ENCODE measurements around the gene SEC23B. TPM values are rescaled to one million over a fixed set of nuclear protein-coding genes. Genes with fewer than 3 reads are reported as not detected.
"Not testable (repeated sequence)": the region's sequence is repeated elsewhere in the genome, so short reads cannot be mapped to it uniquely, and the experiment has no call there.

Gene SEC23B
- total RNA-seq, 2 experiments from 2014 or later = 29.2 to 32.8 TPM

- intact Hi-C loops (cut with DNase I, micrococcal nuclease) = loop anchor here (1.0 to 2.0 kb wide), 2 partner anchors 29 kb away; partner anchors contain the start of genes DZANK1 (in 2 of the 2) and POLR3F (in 2 of the 2)
- H3K4me1 ChIP-seq (ENCODE audit: insufficient read depth, low read length) = peaks cover 10% of the 10 kb centered on the region
- H3K27ac Mint-ChIP-seq = peak overlapping the region; percentile 80
- H3K9me3 ChIP-seq (ENCODE audit: control insufficient read depth in 1 of 2, insufficient read depth in 1 of 2, low read length in 2 of 2) = no peaks in the 10 kb centered on the region
- H3K4me3 ChIP-seq (ENCODE audit: low read length) = peak overlapping the region; percentile 72
- no peak overlapping the region for H3K27ac ChIP-seq (ENCODE audit: low read depth in 1 of 2, low read length in 2 of 2)
- DNase-seq (no peak), ATAC-seq (ENCODE audit: poor library complexity) (no peak)
- H3K9me3 Mint-ChIP-seq = no peaks in the 10 kb centered on the region
- CTCF ChIA-PET = interaction anchor here (0.7 to 3.0 kb wide), 3 partner anchors 11 to 33 kb away, joined by 3 to 25 read pairs (median 3); partner anchors contain the start of gene SEC23B
- no peak for TF ChIP-seq CTCF (IDR thresholded peaks at IDR 0.05)
- H3K27me3 Mint-ChIP-seq = no peaks in the 10 kb centered on the region
- peaks cover 8% of the 10 kb centered on the region for H3K36me3 ChIP-seq (ENCODE audit: insufficient read depth, low read length)
- POLR2A ChIA-PET = interaction anchor here (0.8 to 3.8 kb wide), 4 partner anchors 9 to 71 kb away, joined by 3 to 134 read pairs (median 20); partner anchors contain the start of genes DZANK1, POLR3F and SEC23B
- H3K4me3 Mint-ChIP-seq = peak overlapping the region; percentile 94
- peaks cover 13% of the 10 kb centered on the region for H3K36me3 Mint-ChIP-seq (ENCODE audit: low read depth)
- H3K27me3 ChIP-seq (ENCODE audit: control insufficient read depth in 1 of 2, insufficient read depth in 2 of 2, low read length in 2 of 2) = no peaks in the 10 kb centered on the region
- H3K4me1 Mint-ChIP-seq (ENCODE audit: low read depth) = peaks cover 20% of the 10 kb centered on the region
Measured at GRCh38 chr20:18496042-18496441, 11.7 kb upstream of the SEC23B start.

- Histone ChIP-seq H3K36me3 (ENCODE audit: insufficient read depth, low read length) (peaks cover 5% of the 10 kb centered on the region), H3K4me3 (ENCODE audit: low read length) (peak within 1 kb of the TSS; percentile 72), H3K9me3 (ENCODE audit: control insufficient read depth in 1 of 2, insufficient read depth in 1 of 2, low read length in 2 of 2) (no peaks in the 10 kb centered on the region), H3K27ac (ENCODE audit: low read depth in 1 of 2, low read length in 2 of 2) (peak within 1 kb of the TSS; percentile 38 to 44), H3K27me3 (ENCODE audit: control insufficient read depth in 1 of 2, insufficient read depth in 2 of 2, low read length in 2 of 2) (no peaks in the 10 kb centered on the region), H3K4me1 (ENCODE audit: insufficient read depth, low read length) (peaks cover 10% of the 10 kb centered on the region)
- intact Hi-C loops (cut with DNase I, micrococcal nuclease) = loop anchor here (1.0 to 2.0 kb wide), 2 partner anchors 30 kb away; partner anchors contain the start of genes DZANK1 (in 2 of the 2) and POLR3F (in 2 of the 2)
- peak; percentile 93 for ATAC-seq (ENCODE audit: poor library complexity)
- Mint-ChIP-seq H3K36me3 (ENCODE audit: low read depth) (peaks cover 7% of the 10 kb centered on the region), H3K9me3 (no peaks in the 10 kb centered on the region), H3K4me3 (peak within 1 kb of the TSS; percentile 94), H3K4me1 (ENCODE audit: low read depth) (peaks cover 20% of the 10 kb centered on the region), H3K27me3 (no peaks in the 10 kb centered on the region), H3K27ac (peak within 1 kb of the TSS; percentile 80)
- peak; percentile 48 to 87 (median 70) for DNase-seq
- POLR2A ChIA-PET = interaction anchor here (0.8 to 3.8 kb wide), 9 partner anchors 8 to 1560 kb away, joined by 3 to 134 read pairs (median 3); partner anchors contain the start of genes DZANK1, POLR3F, SEC23B and SMIM26
- TF ChIP-seq CTCF (IDR thresholded peaks at IDR 0.05) = no peak
- CTCF ChIA-PET = interaction anchor here (1.5 to 3.0 kb wide), 2 partner anchors 10 to 30 kb away, joined by 3 to 25 read pairs; partner anchors contain the start of genes DZANK1, POLR3F and SEC23B
Measured at GRCh38 chr20:18496740-18497592, 10.8 kb upstream of the SEC23B start, which contains the start of gene RBBP9. TSS of gene RBBP9 (minus strand) at chr20:18497225. CDS start at chr20:18497167, 58 bp downstream.

- Mint-ChIP-seq H3K36me3 (ENCODE audit: low read depth) (peaks cover under 1% of the 10 kb centered on the region), H3K27ac (peak overlapping the region; percentile 80), H3K4me3 (peak overlapping the region; percentile 94), H3K4me1 (ENCODE audit: low read depth) (peaks cover 20% of the 10 kb centered on the region), H3K27me3 (no peaks in the 10 kb centered on the region), H3K9me3 (no peaks in the 10 kb centered on the region)
- Histone ChIP-seq H3K9me3 (ENCODE audit: control insufficient read depth in 1 of 2, insufficient read depth in 1 of 2, low read length in 2 of 2) (no peaks in the 10 kb centered on the region), H3K4me3 (ENCODE audit: low read length) (peak overlapping the region; percentile 72), H3K27ac (ENCODE audit: low read depth in 1 of 2, low read length in 2 of 2) (peak overlapping the region in 1 of 2 donors; percentile 38), H3K27me3 (ENCODE audit: control insufficient read depth in 1 of 2, insufficient read depth in 2 of 2, low read length in 2 of 2) (peaks cover 0 to 2% of the 10 kb centered on the region in 2 experiments), H3K36me3 (ENCODE audit: insufficient read depth, low read length) (peaks cover 1% of the 10 kb centered on the region), H3K4me1 (ENCODE audit: insufficient read depth, low read length) (peaks cover 10% of the 10 kb centered on the region)
- DNase-seq (no peak), ATAC-seq (ENCODE audit: poor library complexity) (no peak)
- ChIA-PET CTCF (interaction anchor here (1.5 to 3.0 kb wide), 2 partner anchors 10 to 31 kb away, joined by 3 to 25 read pairs; partner anchors contain the start of genes DZANK1, POLR3F and SEC23B), POLR2A (interaction anchor here (0.8 to 3.8 kb wide), 6 partner anchors 10 to 296 kb away, joined by 3 to 134 read pairs (median 4); partner anchors contain the start of genes DZANK1, POLR3F, SEC23B and SMIM26)
- intact Hi-C loops (cut with DNase I, micrococcal nuclease) = loop anchor here in 1 of 2 experiments (2.0 kb wide), 1 partner anchor 31 kb away; the partner anchor contains the start of genes DZANK1 and POLR3F
- no peak for TF ChIP-seq CTCF (IDR thresholded peaks at IDR 0.05)
Measured at GRCh38 chr20:18497603-18498002, 10.1 kb upstream of the SEC23B start.

- H3K36me3 ChIP-seq (ENCODE audit: insufficient read depth, low read length); CTCF ChIA-PET; H3K27ac Mint-ChIP-seq; H3K36me3 Mint-ChIP-seq (ENCODE audit: low read depth); H3K27me3 ChIP-seq (ENCODE audit: control insufficient read depth in 1 of 2, insufficient read depth in 2 of 2, low read length in 2 of 2); H3K27me3 Mint-ChIP-seq; H3K4me3 ChIP-seq (ENCODE audit: low read length); ATAC-seq (ENCODE audit: poor library complexity); POLR2A ChIA-PET; H3K4me1 ChIP-seq (ENCODE audit: insufficient read depth, low read length); DNase-seq; H3K9me3 Mint-ChIP-seq; H3K4me1 Mint-ChIP-seq (ENCODE audit: low read depth); H3K27ac ChIP-seq (ENCODE audit: low read depth in 1 of 2, low read length in 2 of 2); H3K9me3 ChIP-seq (ENCODE audit: control insufficient read depth in 1 of 2, insufficient read depth in 1 of 2, low read length in 2 of 2): not testable (repeated sequence)
- intact Hi-C loops (cut with DNase I, micrococcal nuclease) = loop anchor here (10.0 kb wide), 2 partner anchors 537 to 817 kb away; partner anchors contain the start of genes MGME1 (in 1 of the 2), RRBP1 (in 1 of the 2) and SNX5 (in 1 of the 2)
- H3K4me3 Mint-ChIP-seq = peak overlapping the region; percentile 3
Measured at GRCh38 chr20:18501672-18502071, 6.1 kb upstream of the SEC23B start.
